ENCODE data around the gene EPAS1. TPM values are rescaled to one million over a fixed set of nuclear protein-coding genes. Genes with fewer than 3 reads are reported as not detected.

EPAS1 gene
- total and polyA plus RNA-seq, 2 of the 13 experiments (the other 11 are each of a cell fraction or from before 2014, with no cell fraction given) = 47.1 to 182 TPM

DNA sequence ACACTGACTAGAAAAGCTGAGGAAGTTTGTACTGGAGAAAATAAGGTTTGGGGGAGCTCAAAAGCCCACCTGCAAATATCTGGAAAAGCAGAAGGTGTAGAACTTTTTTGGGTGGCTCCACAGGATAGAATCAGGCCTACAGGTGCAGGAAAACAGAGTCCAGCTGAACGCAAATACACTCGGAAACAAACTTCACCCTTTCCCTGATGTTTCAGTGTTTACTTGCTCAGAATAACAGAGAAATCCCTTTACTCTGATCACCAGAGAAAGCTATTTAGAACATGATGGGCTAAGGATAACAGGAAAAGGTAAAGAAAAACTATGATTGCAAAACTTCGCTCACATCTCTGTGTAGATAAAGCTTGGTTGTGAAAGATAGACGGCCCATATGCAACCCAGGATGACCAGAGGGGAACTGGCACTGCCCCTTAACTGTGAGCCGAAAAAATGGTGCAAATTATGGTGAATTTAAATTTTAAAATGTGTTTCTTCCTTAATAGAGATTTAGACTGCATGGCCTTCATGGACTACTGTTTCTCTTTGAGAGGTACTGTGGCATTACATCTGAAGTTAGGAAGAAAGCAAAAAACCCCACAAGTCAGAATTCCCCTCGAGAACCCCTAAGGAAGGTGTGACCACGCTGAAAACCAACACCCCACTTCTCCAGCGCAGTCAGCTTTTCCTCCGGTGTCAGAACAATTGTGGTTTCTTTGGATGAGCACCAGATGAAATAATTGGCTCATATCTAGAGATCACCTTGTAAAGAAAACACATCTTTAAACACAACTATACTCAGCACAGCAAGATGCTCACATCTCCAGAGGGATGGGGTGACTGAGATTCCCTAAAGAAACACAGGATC is 97.7 kb downstream of the EPAS1 start (continued):
- TF ChIP-seq PRDM15 (CRISPR knock-in tag; IDR thresholded peaks at IDR 0.05) (no peak), PBX2 (CRISPR knock-in tag; IDR thresholded peaks at IDR 0.05) (no peak), ZNF225 (CRISPR knock-in tag; IDR thresholded peaks at IDR 0.05) (no peak), KLF16 (CRISPR knock-in tag; IDR thresholded peaks at IDR 0.05) (no peak; a peak in 1 of 4 replicates), HDAC6 (IDR thresholded peaks at IDR 0.05; ENCODE audit: low read depth, low read length) (no peak), AFF4 (CRISPR knock-in tag; IDR thresholded peaks at IDR 0.05) (no peak), SRF (IDR thresholded peaks at IDR 0.05; ENCODE audit: low read depth, low read length) (no peak), ATF1 (CRISPR knock-in tag; IDR thresholded peaks at IDR 0.05) (no peak), TEAD3 (CRISPR knock-in tag; optimal IDR thresholded peaks at IDR 0.05; ENCODE audit: borderline replicate concordance) (peak; percentile 53), ZNF235 (CRISPR knock-in tag; IDR thresholded peaks at IDR 0.05; ENCODE audit: borderline replicate concordance) (no peak), ZNF546 (CRISPR knock-in tag; conservative IDR thresholded peaks at IDR 0.05) (peak; percentile 54; the same call in 1 of the 2 replicates), ZNF496 (CRISPR knock-in tag; IDR thresholded peaks at IDR 0.05; ENCODE audit: insufficient replicate concordance) (no peak), ZNF17 (CRISPR knock-in tag; IDR thresholded peaks at IDR 0.05) (no peak), NFIB (CRISPR knock-in tag; IDR thresholded peaks at IDR 0.05; ENCODE audit: borderline replicate concordance) (no peak), ZKSCAN1 (IDR thresholded peaks at IDR 0.05; ENCODE audit: low read length) (no peak), CC2D1A (CRISPR knock-in tag; IDR thresholded peaks at IDR 0.05) (no peak), ZNF672 (CRISPR knock-in tag; IDR thresholded peaks at IDR 0.05) (no peak), ZNF510 (CRISPR knock-in tag; IDR thresholded peaks at IDR 0.05; ENCODE audit: low read depth) (no peak)
- TF ChIP-seq, protein P1, sequence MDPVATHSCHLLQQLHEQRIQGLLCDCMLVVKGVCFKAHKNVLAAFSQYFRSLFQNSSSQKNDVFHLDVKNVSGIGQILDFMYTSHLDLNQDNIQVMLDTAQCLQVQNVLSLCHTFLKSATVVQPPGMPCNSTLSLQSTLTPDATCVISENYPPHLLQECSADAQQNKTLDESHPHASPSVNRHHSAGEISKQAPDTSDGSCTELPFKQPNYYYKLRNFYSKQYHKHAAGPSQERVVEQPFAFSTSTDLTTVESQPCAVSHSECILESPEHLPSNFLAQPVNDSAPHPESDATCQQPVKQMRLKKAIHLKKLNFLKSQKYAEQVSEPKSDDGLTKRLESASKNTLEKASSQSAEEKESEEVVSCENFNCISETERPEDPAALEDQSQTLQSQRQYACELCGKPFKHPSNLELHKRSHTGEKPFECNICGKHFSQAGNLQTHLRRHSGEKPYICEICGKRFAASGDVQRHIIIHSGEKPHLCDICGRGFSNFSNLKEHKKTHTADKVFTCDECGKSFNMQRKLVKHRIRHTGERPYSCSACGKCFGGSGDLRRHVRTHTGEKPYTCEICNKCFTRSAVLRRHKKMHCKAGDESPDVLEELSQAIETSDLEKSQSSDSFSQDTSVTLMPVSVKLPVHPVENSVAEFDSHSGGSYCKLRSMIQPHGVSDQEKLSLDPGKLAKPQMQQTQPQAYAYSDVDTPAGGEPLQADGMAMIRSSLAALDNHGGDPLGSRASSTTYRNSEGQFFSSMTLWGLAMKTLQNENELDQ (CRISPR knock-in tag; IDR thresholded peaks at IDR 0.05; ENCODE audit: borderline replicate concordance) = no peak
